Measurements from ENCODE around the gene EML1. TPM values are rescaled to one million over a fixed set of nuclear protein-coding genes. Genes with fewer than 3 reads are reported as not detected.

Gene EML1
- polyA plus RNA-seq, 1 experiment, result 14.2 TPM

DNA sequence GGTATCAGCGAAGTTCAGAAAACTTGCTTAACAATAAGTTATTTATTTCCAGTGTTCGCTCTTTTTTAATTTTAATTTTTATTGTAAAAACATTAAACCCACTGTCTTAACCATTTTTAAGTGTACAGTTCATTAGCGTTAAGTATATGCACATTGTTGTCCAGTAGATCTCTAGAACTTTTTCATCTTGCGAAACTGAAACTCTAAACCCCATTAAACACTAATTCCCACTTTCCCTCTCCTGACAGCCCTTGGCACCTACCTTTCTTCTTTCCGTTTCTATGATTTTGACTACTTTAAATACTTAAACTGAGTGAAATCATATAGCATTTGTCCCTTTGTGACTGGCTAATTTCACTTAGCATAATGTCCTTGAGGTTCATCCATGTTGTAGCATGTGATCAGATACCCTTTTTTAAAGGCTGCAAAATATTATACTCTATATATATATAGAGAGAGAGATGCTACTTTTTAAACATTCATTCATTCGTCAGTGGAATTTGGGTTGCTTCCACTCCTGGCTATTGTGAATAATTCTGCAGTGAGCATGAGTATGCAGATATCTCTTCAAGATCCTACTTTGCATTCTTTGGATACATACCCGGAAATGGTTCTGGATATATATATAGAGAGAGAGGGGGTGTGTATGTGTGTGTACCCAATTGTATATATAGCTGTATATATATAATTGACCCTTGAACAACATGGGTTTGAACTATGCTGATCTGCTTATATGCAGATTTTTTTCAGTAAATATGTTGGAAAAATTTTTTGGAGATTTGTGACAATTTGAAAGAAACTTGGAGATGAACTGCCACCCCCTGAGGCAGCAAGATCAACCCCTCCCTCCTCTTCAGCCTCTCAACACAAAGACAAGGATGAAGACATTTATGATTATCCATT lies 197.3 kb downstream of the EML1 start:
- H3K4me3 ChIP-seq (ENCODE audit: low read depth, low read length), result no peak overlapping the region
- CTCF ChIA-PET, result interaction anchor here (1.2 kb wide), 1 partner anchor 117 kb away, joined by 6 read pairs; no protein-coding TSS in a partner anchor
- TF ChIP-seq, protein P1, sequence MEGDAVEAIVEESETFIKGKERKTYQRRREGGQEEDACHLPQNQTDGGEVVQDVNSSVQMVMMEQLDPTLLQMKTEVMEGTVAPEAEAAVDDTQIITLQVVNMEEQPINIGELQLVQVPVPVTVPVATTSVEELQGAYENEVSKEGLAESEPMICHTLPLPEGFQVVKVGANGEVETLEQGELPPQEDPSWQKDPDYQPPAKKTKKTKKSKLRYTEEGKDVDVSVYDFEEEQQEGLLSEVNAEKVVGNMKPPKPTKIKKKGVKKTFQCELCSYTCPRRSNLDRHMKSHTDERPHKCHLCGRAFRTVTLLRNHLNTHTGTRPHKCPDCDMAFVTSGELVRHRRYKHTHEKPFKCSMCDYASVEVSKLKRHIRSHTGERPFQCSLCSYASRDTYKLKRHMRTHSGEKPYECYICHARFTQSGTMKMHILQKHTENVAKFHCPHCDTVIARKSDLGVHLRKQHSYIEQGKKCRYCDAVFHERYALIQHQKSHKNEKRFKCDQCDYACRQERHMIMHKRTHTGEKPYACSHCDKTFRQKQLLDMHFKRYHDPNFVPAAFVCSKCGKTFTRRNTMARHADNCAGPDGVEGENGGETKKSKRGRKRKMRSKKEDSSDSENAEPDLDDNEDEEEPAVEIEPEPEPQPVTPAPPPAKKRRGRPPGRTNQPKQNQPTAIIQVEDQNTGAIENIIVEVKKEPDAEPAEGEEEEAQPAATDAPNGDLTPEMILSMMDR (IDR thresholded peaks at IDR 0.05; ENCODE audit: insufficient read depth, low read depth, low read length), result no peak
- no peaks in the 10 kb centered on the region for H3K36me3 ChIP-seq (ENCODE audit: control insufficient read depth, insufficient read depth, low read length)
- POLR2A ChIA-PET, result no interaction called here
- no peak for DNase-seq (ENCODE audit: low read depth)
- H3K27me3 ChIP-seq (ENCODE audit: control insufficient read depth, insufficient read depth, low read length), result no peaks in the 10 kb centered on the region

GRCh38 chr14:99991331-99991730 lies 198.1 kb downstream of the EML1 start:
- CTCF ChIA-PET, result no interaction called here

More at GRCh38 chr14:99991331-99991730, 198.1 kb downstream of the EML1 start:
- no peak for DNase-seq (ENCODE audit: low read depth)
- Histone ChIP-seq H3K36me3 (ENCODE audit: control insufficient read depth, insufficient read depth, low read length) (no peaks in the 10 kb centered on the region), H3K27me3 (ENCODE audit: control insufficient read depth, insufficient read depth, low read length) (no peaks in the 10 kb centered on the region), H3K4me3 (ENCODE audit: low read depth, low read length) (no peak overlapping the region)
- POLR2A ChIA-PET, result no interaction called here
- TF ChIP-seq, protein P1 (IDR thresholded peaks at IDR 0.05; ENCODE audit: insufficient read depth, low read depth, low read length), result no peak

Small RNAs within 50 kb of the gene (small RNA-seq; reads per million reads assigned to genes)
- gene RNU1-47P (ENCODE audit: insufficient read length, low read depth, low replicate concordance), result not detected

Other genes with a start within 250 kb of the EML1 start
- gene CCDC85C, start 189.2 kb upstream of the EML1 start, polyA plus RNA-seq (2011; rRNA removed), result 8.6 and 11.8 TPM in 2 replicates
- gene HHIPL1, start 148.3 kb upstream of the EML1 start, polyA plus RNA-seq (2011; rRNA removed), result 1.7 and 2.5 TPM in 2 replicates
- gene CYP46A1, start 109.1 kb upstream of the EML1 start, polyA plus RNA-seq (2011; rRNA removed), result 0.06 and 0.09 TPM in 2 replicates